ENCODE results near the gene ADGRG3. TPM values are rescaled to one million over a fixed set of nuclear protein-coding genes. Genes with fewer than 3 reads are reported as not detected.

ADGRG3 gene
- total and polyA plus RNA-seq, 2 of the 8 experiments (the other 6 are each of a cell fraction or from before 2014, with no cell fraction given) = 0.28 to 0.98 TPM

- Histone ChIP-seq H3K56ac (replicated peaks; ENCODE audit: insufficient read length, low read depth, low read length) (no peak overlapping the region), H4K8ac (ENCODE audit: extremely low read depth, insufficient read depth, low read length) (no peak overlapping the region), H2BK15ac (ENCODE audit: low read length) (no peak overlapping the region), H2AFZ (ENCODE audit: low read length) (no peak overlapping the region), H3K9ac (replicated peaks in 1 of 4; ENCODE audit: extremely low read depth in 1 of 4, low read depth in 3 of 4, low read length in 3 of 4) (no peak overlapping the region), H3K79me2 (ENCODE audit: control insufficient read depth in 1 of 2, insufficient read depth in 2 of 2, low read length in 2 of 2) (no peaks in the 10 kb centered on the region), H3K79me1 (ENCODE audit: low read depth, low read length) (no peaks in the 10 kb centered on the region), H3K36me3 (ENCODE audit: control insufficient read depth in 2 of 4, insufficient read depth in 4 of 4, low read length in 3 of 4) (no peaks in the 10 kb centered on the region), H4K20me1 (replicated peaks in 1 of 2; ENCODE audit: control insufficient read depth in 1 of 2, insufficient read depth in 2 of 2, low read length in 2 of 2) (no peaks in the 10 kb centered on the region), H3K14ac (ENCODE audit: insufficient read length) (no peak overlapping the region), H3K9me3 (ENCODE audit: insufficient read depth in 2 of 2, low read depth in 1 of 2, low read length in 1 of 2) (no peaks in the 10 kb centered on the region), H3K4ac (replicated peaks; ENCODE audit: insufficient read length, low read depth, low read length) (no peak overlapping the region), H3K27ac (ENCODE audit: low read depth, low read length) (no peak overlapping the region), H3K18ac (ENCODE audit: extremely low read depth, low read length) (no peak overlapping the region; the same call in 1 of the 2 replicates), H3K23me2 (ENCODE audit: low read depth, low read length) (peaks cover 3% of the 10 kb centered on the region; the same call in 1 of the 2 replicates), H3K27me3 (replicated peaks in 1 of 4; ENCODE audit: control insufficient read depth in 3 of 4, extremely low read depth in 1 of 4, insufficient read depth in 3 of 4, low read length in 3 of 4) (no peaks in the 10 kb centered on the region; a peak in 1 of 7 replicates), H2BK20ac (ENCODE audit: low read length) (peak overlapping the region; percentile 2; the same call in 1 of the 2 replicates), H3K4me3 (ENCODE audit: extremely low read depth in 1 of 4, insufficient read depth in 2 of 4, low read depth in 3 of 4, low read length in 4 of 4) (no peak overlapping the region), H2BK120ac (replicated peaks; ENCODE audit: low read depth, low read length) (no peak overlapping the region), H2AK5ac (ENCODE audit: low read depth, low read length) (no peak overlapping the region), H3K4me1 (replicated peaks in 1 of 4; ENCODE audit: control insufficient read depth in 3 of 4, insufficient read depth in 4 of 4, low read length in 3 of 4) (peaks cover 0 to 35% (median 28%) of the 10 kb centered on the region in 4 experiments; a peak in 6 of 7 replicates), H4K91ac (replicated peaks; ENCODE audit: insufficient read length, low read length) (no peak overlapping the region), H3K4me2 (ENCODE audit: insufficient read depth in 1 of 2, low read depth in 2 of 2, low read length in 2 of 2) (0 out of 4 replicates have a peak overlapping the region, but pooled peaks of 1 of the 2 experiments have one; percentile 11), H4K5ac (ENCODE audit: insufficient read length, low read depth, low read length) (no peak overlapping the region), H3K23ac (ENCODE audit: insufficient read length) (no peak overlapping the region), H2BK5ac (ENCODE audit: low read depth, low read length) (no peak overlapping the region), H2BK12ac (ENCODE audit: low read depth, low read length) (0 out of 2 replicates have a peak overlapping the region, but pooled peaks have one; percentile 41)
- no peak for FAIRE-seq
- 76% methylated on average over 17 of the region's 17 CpGs; no CpG with 5 or more reads in 1 of the 2 experiments for WGBS, 2 experiments (ENCODE audit: extremely low coverage in 1 of 2, insufficient coverage in 1 of 2, insufficient read length in 1 of 2, insufficient replicate concordance in 2 of 2, low coverage in 1 of 2, low lambda C conversion rate in 2 of 2, missing lambda C conversion rate in 1 of 2)
- peak in 1 of 2 experiments; percentile 64 for DNase-seq (ENCODE audit: low read depth in 1 of 2, low spot score in 2 of 2)
- ChIA-PET POLR2A (ENCODE audit: partially characterized antibody) (interaction anchor here (0.8 to 1.8 kb wide), 5 partner anchors 8 to 19 kb away, joined by 3 to 9 read pairs (median 6); no protein-coding TSS in a partner anchor), CTCF (ENCODE audit: partially characterized antibody) (interaction anchor here (0.8 to 10.1 kb wide), 10 partner anchors 11 to 46 kb away, joined by 3 to 79 read pairs (median 10); partner anchors contain the start of gene ADGRG3)
- TF ChIP-seq CEBPB (IDR thresholded peaks at IDR 0.05; ENCODE audit: low read depth, low read length) = no peak
- TF ChIP-seq, protein P1, sequence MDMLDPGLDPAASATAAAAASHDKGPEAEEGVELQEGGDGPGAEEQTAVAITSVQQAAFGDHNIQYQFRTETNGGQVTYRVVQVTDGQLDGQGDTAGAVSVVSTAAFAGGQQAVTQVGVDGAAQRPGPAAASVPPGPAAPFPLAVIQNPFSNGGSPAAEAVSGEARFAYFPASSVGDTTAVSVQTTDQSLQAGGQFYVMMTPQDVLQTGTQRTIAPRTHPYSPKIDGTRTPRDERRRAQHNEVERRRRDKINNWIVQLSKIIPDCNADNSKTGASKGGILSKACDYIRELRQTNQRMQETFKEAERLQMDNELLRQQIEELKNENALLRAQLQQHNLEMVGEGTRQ (IDR thresholded peaks at IDR 0.05; ENCODE audit: low read length) = 0 out of 2 replicates have a peak, but pooled peaks have one; percentile 35
- no peak for TF ChIP-seq NRF1 (IDR thresholded peaks at IDR 0.05; ENCODE audit: low read depth, low read length)
- no peak for TF ChIP-seq NANOG (IDR thresholded peaks at IDR 0.05; ENCODE audit: insufficient read depth, low read depth, low read length, poor library complexity, severe bottlenecking)
- TF ChIP-seq RBBP5 (IDR thresholded peaks at IDR 0.05; ENCODE audit: borderline replicate concordance, low read depth, low read length) = no peak; the same call in 1 of the 2 replicates
- TF ChIP-seq SIN3A (conservative IDR thresholded peaks at IDR 0.05 in 1 of 2, IDR thresholded peaks at IDR 0.05 in 1 of 2; ENCODE audit: low read depth in 1 of 2, low read length in 2 of 2) = no peak
- TF ChIP-seq CREB1 (IDR thresholded peaks at IDR 0.05) = no peak
- peak; percentile 31; the same call in 1 of the 2 replicates for TF ChIP-seq CHD2 (IDR thresholded peaks at IDR 0.05; ENCODE audit: low read length)
- TF ChIP-seq FOSL1 (IDR thresholded peaks at IDR 0.05; ENCODE audit: insufficient read depth, low read depth, low read length) = no peak
Measured at GRCh38 chr16:57623251-57624043, 44.7 kb upstream of the ADGRG3 start.
